Esophagus muscularis mucosa (tissue), 3 donors: ENCODE data around the gene GAL3ST3.

Experiments used
- CTCF ChIP-seq, 3 experiments: fragments of 200-600 bp in 2 of 3; fragments of 450-650 bp in 1 of 3; sonication (generic) in 2 of 3; IDR thresholded peaks; one replicate each; pipeline ENCODE4 v1.5.1; 2017 to 2019; ENCODE audit warnings: antibody characterized with exemption in 3 of 3, mild to moderate bottlenecking in 2 of 3, moderate library complexity in 1 of 3
- POLR2AphosphoS5 ChIP-seq, 2 donors: sonication (generic); formaldehyde crosslinking; IDR thresholded peaks; one replicate each; pipeline ENCODE4 v1.6.1; 2017; ENCODE audit warnings: antibody characterized with exemption in 2 of 2

GRCh38 chr11:66012946-66013761 lies 35.8 kb downstream of the GAL3ST3 start:
- TF ChIP-seq CTCF (IDR thresholded peaks at IDR 0.05) (no peak), POLR2AphosphoS5 (IDR thresholded peaks at IDR 0.05) (no peak)
